ENCODE data around the gene PCDHGA4.
"Not testable (repeated sequence)": the region's sequence is repeated elsewhere in the genome, so short reads cannot be mapped to it uniquely, and the experiment has no call there.

The PCDHGA4 gene

GRCh38 chr5:141349917-141350619 is 4.8 kb upstream of the PCDHGA4 start, which contains the start of gene PCDHGB1:
Gene PCDHGB1, plus strand, starts transcription at chr5:141350099. Its CDS starts 162 bp downstream, at chr5:141350261.
- peak; percentile 92 for DNase-seq (ENCODE audit: low spot score)

- DNase-seq (ENCODE audit: low spot score): no peak
These were observed 3.2 kb upstream of the PCDHGA4 start for GRCh38 chr5:141351591-141351990.

GRCh38 chr5:141355641-141356040 is 820 bp downstream of the PCDHGA4 start:
- no peak for DNase-seq (ENCODE audit: low spot score)

GRCh38 chr5:141356133-141356532 is 1.3 kb downstream of the PCDHGA4 start:
- no peak for DNase-seq (ENCODE audit: low spot score)

GRCh38 chr5:141356950-141357349 is 2.1 kb downstream of the PCDHGA4 start:
- DNase-seq (ENCODE audit: low spot score): no peak

GRCh38 chr5:141359790-141360426 is 5.1 kb downstream of the PCDHGA4 start, which contains the start of gene PCDHGB2:
Gene PCDHGB2, plus strand, starts transcription at chr5:141359994. Its CDS starts 142 bp downstream, at chr5:141360136.
- DNase-seq (ENCODE audit: low spot score): peak; percentile 89

GRCh38 chr5:141360685-141361084 is 5.9 kb downstream of the PCDHGA4 start:
- DNase-seq (ENCODE audit: low spot score): no peak

GRCh38 chr5:141362719-141363118 is 7.9 kb downstream of the PCDHGA4 start:
- peak; percentile 21 for DNase-seq (ENCODE audit: low spot score)

GRCh38 chr5:141363952-141364660 is 9.3 kb downstream of the PCDHGA4 start, which contains the start of gene PCDHGA5:
Gene PCDHGA5, plus strand, starts transcription at chr5:141364162. Its CDS starts 169 bp downstream, at chr5:141364331.
- no peak for DNase-seq (ENCODE audit: low spot score)

- DNase-seq (ENCODE audit: low spot score): no peak
These were observed 11.4 kb downstream of the PCDHGA4 start for GRCh38 chr5:141366016-141366896.

GRCh38 chr5:141369994-141370848 is 15.4 kb downstream of the PCDHGA4 start, which contains the start of gene PCDHGB3:
Gene PCDHGB3, plus strand, starts transcription at chr5:141370242. Its CDS starts 153 bp downstream, at chr5:141370395.
- peak; percentile 54 for DNase-seq (ENCODE audit: low spot score)

GRCh38 chr5:141371572-141372475 is 17.0 kb downstream of the PCDHGA4 start:
- DNase-seq (ENCODE audit: low spot score): no peak

GRCh38 chr5:141373673-141374317 is 19.0 kb downstream of the PCDHGA4 start, which contains the start of gene PCDHGA6:
Gene PCDHGA6, plus strand, starts transcription at chr5:141373891. Its CDS starts 193 bp downstream, at chr5:141374084.
- peak; percentile 41 for DNase-seq (ENCODE audit: low spot score)

GRCh38 chr5:141374627-141375026 is 19.8 kb downstream of the PCDHGA4 start:
- DNase-seq (ENCODE audit: low spot score): no peak

- DNase-seq (ENCODE audit: low spot score): not testable (repeated sequence)
These were observed 20.8 kb downstream of the PCDHGA4 start for GRCh38 chr5:141375444-141376155.

GRCh38 chr5:141382469-141383294 is 27.9 kb downstream of the PCDHGA4 start, which contains the start of gene PCDHGA7:
Gene PCDHGA7, plus strand, starts transcription at chr5:141382742. Its CDS starts 158 bp downstream, at chr5:141382900.
- no peak for DNase-seq (ENCODE audit: low spot score)

GRCh38 chr5:141383345-141383744 is 28.5 kb downstream of the PCDHGA4 start:
- DNase-seq (ENCODE audit: low spot score): no peak
